HG02571 (cell line): ENCODE results near the gene FGF23.

Experiments
- ATAC-seq: cut with Tn5 transposase; IDR thresholded peaks from one replicate; pipeline ENCODE4 v1.9.1; 2021; ENCODE audit warnings: mild to moderate bottlenecking, moderate library complexity; ENCODE audit not compliant: unreplicated experiment

Gene FGF23

GRCh38 chr12:4320497-4320852 is 59.0 kb downstream of the FGF23 start:
- ATAC-seq = peak; percentile 29
